Sigmoid colon (tissue), 7 donors: ENCODE results near the gene TCF7L1. TPM values are rescaled to one million over a fixed set of nuclear protein-coding genes. Genes with fewer than 3 reads are reported as not detected.
A peak's percentile ranks its signal among the peaks of the same experiment; 100 is the strongest.
"Not testable (repeated sequence)": the region's sequence is repeated elsewhere in the genome, so short reads cannot be mapped to it uniquely, and the experiment has no call there.

ENCODE experiments used
- DNase-seq: peaks from one replicate; pipeline ENCODE4 v3.0.0-alpha.2; 2019
- H3K27ac ChIP-seq, 4 donors: fragments of 200-600 bp; sonication (generic); one replicate each; pipeline ENCODE4 v1.5.1; 2016 to 2019; ENCODE audit warnings: mild to moderate bottlenecking in 1 of 4
- H3K27me3 ChIP-seq, 3 donors: fragments of 200-600 bp; sonication (generic); one replicate each; pipeline ENCODE4 v1.5.1; 2019; ENCODE audit warnings: mild to moderate bottlenecking in 1 of 3
- H3K36me3 ChIP-seq, 4 donors: fragments of 200-600 bp; sonication (generic); one replicate each; pipeline ENCODE4 v1.5.1; 2016 to 2019
- H3K4me1 ChIP-seq, 4 donors: fragments of 200-600 bp; sonication (generic); one replicate each; pipeline ENCODE4 v1.5.1; 2017 to 2019
- H3K4me3 ChIP-seq, 4 donors: fragments of 200-600 bp; sonication (generic); one replicate each; pipeline ENCODE4 v1.5.1; 2017 to 2019; ENCODE audit warnings: mild to moderate bottlenecking in 2 of 4, moderate library complexity in 1 of 4
- H3K9me3 ChIP-seq, 4 donors: fragments of 200-600 bp in 3 of 4; sonication (generic) in 3 of 4; one replicate each; pipeline versions ENCODE4 v1.5.1 to v1.6.1; 2013 to 2019
- CTCF ChIP-seq, 4 experiments: fragments of 450-650 bp in 3 of 4; fragments of 200-600 bp in 1 of 4; IDR thresholded peaks; one replicate each; pipeline ENCODE4 v1.5.1; 2016 to 2019; ENCODE audit warnings: antibody characterized with exemption in 4 of 4, mild to moderate bottlenecking in 3 of 4, moderate library complexity in 2 of 4
- EP300 ChIP-seq, 4 donors: sonication (generic); formaldehyde crosslinking; IDR thresholded peaks; one replicate each; pipeline ENCODE4 v1.6.1; 2017; ENCODE audit warnings: antibody characterized with exemption in 4 of 4
- POLR2A ChIP-seq, 2 donors: fragments of 450-650 bp; IDR thresholded peaks; one replicate each; pipeline ENCODE4 v1.6.1; 2016; ENCODE audit warnings: antibody characterized with exemption in 2 of 2, mild to moderate bottlenecking in 2 of 2, moderate library complexity in 2 of 2
- POLR2AphosphoS5 ChIP-seq, 4 donors: sonication (generic); formaldehyde crosslinking; IDR thresholded peaks; one replicate each; pipeline ENCODE4 v1.6.1; 2017; ENCODE audit warnings: antibody characterized with exemption in 4 of 4
- whole genome bisulfite sequencing, 2 donors: extraction: QIAGEN DNeasy Blood & Tissue Kit; methylation state at CpG; one replicate each; pipeline ENCODE4 v1.1.7; 2013; 5-methylcytosine and 5-hydroxymethylcytosine counted together
- intact Hi-C: fragments of 100-400 bp; cut with DNase I; formaldehyde crosslinking; loops from one replicate; pipeline ENCODE4 v1.15.1; 2023
- polyA plus RNA-seq, 3 donors: library from polyadenylated mRNA; stranded (reverse); fragments of 200-250 nt; gene quantifications; one replicate each; pipeline ENCODE4 v1.2.3, GENCODE V29; 2013
- total RNA-seq, 4 donors: library from RNA; depleted of rRNA; stranded (reverse); fragments of >200 nt; gene quantifications; one replicate each; pipeline ENCODE4 v1.1.0, GENCODE V29; 2016
- donor health status: healthy with polysubstance abuse.
- donor health status: Bipolar disorder and iron deficiency.
- donor health status: healthy.

The TCF7L1 gene
- total and polyA plus RNA-seq, 7 donors, result 1.2 to 15.2 (median 4.0) TPM

GRCh38 chr2:85152895-85153294, 19.7 kb downstream of the TCF7L1 start:
- H3K9me3 ChIP-seq, result no peaks in the 10 kb centered on the region
- peaks cover 0 to 36% (median 31%) of the 10 kb centered on the region in 4 donors for H3K4me1 ChIP-seq
- H3K27ac ChIP-seq, result no peak overlapping the region
- 87 to 89% methylated on average over 2 of the region's 2 CpGs for WGBS, 2 donors
- no peak overlapping the region for H3K4me3 ChIP-seq
- DNase-seq, result no peak
- no peaks in the 10 kb centered on the region for H3K27me3 ChIP-seq
- H3K36me3 ChIP-seq, result no peaks in the 10 kb centered on the region
- intact Hi-C loops, result no loop called here
- TF ChIP-seq POLR2A (IDR thresholded peaks at IDR 0.05) (no peak), EP300 (IDR thresholded peaks at IDR 0.05) (no peak), POLR2AphosphoS5 (IDR thresholded peaks at IDR 0.05) (no peak), CTCF (IDR thresholded peaks at IDR 0.05) (no peak)

GRCh38 chr2:85154048-85154753, 21.0 kb downstream of the TCF7L1 start:
- Histone ChIP-seq H3K27ac (peak overlapping the region in 3 of 4 donors; percentile 39 to 68 (median 42)), H3K4me3 (no peak overlapping the region), H3K36me3 (no peaks in the 10 kb centered on the region), H3K9me3 (no peaks in the 10 kb centered on the region), H3K27me3 (no peaks in the 10 kb centered on the region), H3K4me1 (peaks cover 0 to 46% (median 42%) of the 10 kb centered on the region in 4 donors)
- 59 to 73% methylated on average over 7 of the region's 7 CpGs for WGBS, 2 donors
- TF ChIP-seq POLR2AphosphoS5 (IDR thresholded peaks at IDR 0.05) (no peak), POLR2A (IDR thresholded peaks at IDR 0.05) (no peak), CTCF (IDR thresholded peaks at IDR 0.05) (no peak), EP300 (IDR thresholded peaks at IDR 0.05) (no peak)
- DNase-seq, result no peak
- intact Hi-C loops, result no loop called here

- WGBS, 2 donors, result 93% methylated on average over 8 of the region's 8 CpGs
- H3K4me3 ChIP-seq, DNase-seq, H3K36me3 ChIP-seq, intact Hi-C loops, H3K27me3 ChIP-seq, H3K9me3 ChIP-seq: not testable (repeated sequence)
- Histone ChIP-seq H3K4me1 (peaks cover 0 to 46% (median 43%) of the 10 kb centered on the region in 4 donors), H3K27ac (peak overlapping the region in 1 of 4 donors; percentile 68)
Measured at GRCh38 chr2:85155082-85155481, 21.9 kb downstream of the TCF7L1 start.

GRCh38 chr2:85156153-85156552, 23.0 kb downstream of the TCF7L1 start:
- TF ChIP-seq EP300 (IDR thresholded peaks at IDR 0.05) (no peak), POLR2AphosphoS5 (IDR thresholded peaks at IDR 0.05) (no peak), CTCF (IDR thresholded peaks at IDR 0.05) (no peak), POLR2A (IDR thresholded peaks at IDR 0.05) (no peak)
- no peaks in the 10 kb centered on the region for H3K27me3 ChIP-seq
- H3K4me1 ChIP-seq, result peaks cover 0 to 52% (median 47%) of the 10 kb centered on the region in 4 donors
- no peaks in the 10 kb centered on the region for H3K36me3 ChIP-seq
- WGBS, 2 donors, result 78% methylated on average over 7 of the region's 7 CpGs
- H3K4me3 ChIP-seq, result no peak overlapping the region
- H3K9me3 ChIP-seq, result no peaks in the 10 kb centered on the region
- H3K27ac ChIP-seq, result no peak overlapping the region
- no peak for DNase-seq
- intact Hi-C loops, result no loop called here

- no peak for DNase-seq
- intact Hi-C loops, result no loop called here
- Histone ChIP-seq H3K27me3 (no peaks in the 10 kb centered on the region), H3K4me1 (peaks cover 0 to 57% (median 51%) of the 10 kb centered on the region in 4 donors), H3K36me3 (no peaks in the 10 kb centered on the region), H3K4me3 (no peak overlapping the region), H3K27ac (no peak overlapping the region), H3K9me3 (no peaks in the 10 kb centered on the region)
- WGBS, 2 donors, result 90 to 93% methylated on average over 3 of the region's 3 CpGs
- TF ChIP-seq POLR2A (IDR thresholded peaks at IDR 0.05) (no peak), POLR2AphosphoS5 (IDR thresholded peaks at IDR 0.05) (no peak), EP300 (IDR thresholded peaks at IDR 0.05) (no peak), CTCF (IDR thresholded peaks at IDR 0.05) (no peak)
Measured at GRCh38 chr2:85156619-85157018, 23.4 kb downstream of the TCF7L1 start.
